Trophoblast cell (in vitro differentiated cells and primary cell): ENCODE data around the gene PDPK1.

ENCODE experiments used
- DNase-seq, 2 donors: peaks; one replicate each; pipeline ENCODE4 v3.0.0-alpha.2; 2016
- H2AFZ ChIP-seq: 2 replicates; pipeline ENCODE4 v1.6.1; 2013; ENCODE audit warnings: low read length, moderate library complexity, mild to moderate bottlenecking; ENCODE audit not compliant: insufficient read depth, poor library complexity
- H2AK5ac ChIP-seq: 2 replicates; pipeline ENCODE4 v1.6.1; 2013; ENCODE audit warnings: mild to moderate bottlenecking, low read length
- H2BK120ac ChIP-seq: 2 replicates; pipeline ENCODE4 v1.6.1; 2013; ENCODE audit warnings: low read length, mild to moderate bottlenecking, moderate library complexity; ENCODE audit not compliant: insufficient read depth, poor library complexity
- H2BK12ac ChIP-seq: 2 replicates; pipeline ENCODE4 v1.6.1; 2013; ENCODE audit warnings: mild to moderate bottlenecking, low read length, moderate library complexity
- H2BK5ac ChIP-seq: 2 replicates; pipeline ENCODE4 v1.6.1; 2013; ENCODE audit warnings: low read length, low read depth, moderate library complexity, mild to moderate bottlenecking; ENCODE audit not compliant: poor library complexity
- H3K14ac ChIP-seq: 2 replicates; pipeline ENCODE4 v1.6.1; 2013; ENCODE audit warnings: mild to moderate bottlenecking, low read length
- H3K18ac ChIP-seq: 2 replicates; pipeline ENCODE4 v1.6.1; 2013; ENCODE audit warnings: mild to moderate bottlenecking, low read length
- H3K23ac ChIP-seq: 2 replicates; pipeline ENCODE4 v1.6.1; 2013; ENCODE audit warnings: low read length
- H3K27ac ChIP-seq: 2 replicates; pipeline ENCODE4 v1.5.1; 2013; ENCODE audit warnings: low read depth, mild to moderate bottlenecking, inconsistent platforms, low read length, moderate library complexity
- H3K27me3 ChIP-seq: 2 replicates; pipeline ENCODE4 v1.6.1; 2013; ENCODE audit warnings: inconsistent platforms, mild to moderate bottlenecking, low read length, moderate library complexity; ENCODE audit not compliant: insufficient read depth
- H3K36me3 ChIP-seq, 2 experiments: 1 replicate in 1 of 2; 2 replicates in 1 of 2; pipeline ENCODE4 v1.6.1; 2013; ENCODE audit warnings: low read length in 2 of 2, mild to moderate bottlenecking in 2 of 2, moderate library complexity in 1 of 2; ENCODE audit not compliant: insufficient read depth in 2 of 2, control insufficient read depth in 1 of 2
- H3K4ac ChIP-seq: 2 replicates; pipeline ENCODE4 v1.6.1; 2013; ENCODE audit warnings: low read depth, mild to moderate bottlenecking, low read length, moderate library complexity
- H3K4me1 ChIP-seq, 2 experiments: 1 replicate in 1 of 2; 2 replicates in 1 of 2; pipeline ENCODE4 v1.6.1; 2013; ENCODE audit warnings: low read length in 2 of 2, mild to moderate bottlenecking in 2 of 2, moderate library complexity in 1 of 2; ENCODE audit not compliant: insufficient read depth in 2 of 2, control insufficient read depth in 1 of 2
- H3K4me2 ChIP-seq: 2 replicates; pipeline ENCODE4 v1.6.1; 2013; ENCODE audit warnings: inconsistent platforms, mild to moderate bottlenecking, low read length, moderate library complexity
- H3K4me3 ChIP-seq: 2 replicates; pipeline ENCODE4 v1.5.1; 2013; ENCODE audit warnings: mild to moderate bottlenecking, low read depth, low read length, inconsistent platforms
- H3K79me1 ChIP-seq: one replicate; pipeline ENCODE4 v1.6.1; 2013; ENCODE audit warnings: low read length
- H3K79me2 ChIP-seq: 2 replicates; pipeline ENCODE4 v1.6.1; 2013; ENCODE audit warnings: low read length, mild to moderate bottlenecking; ENCODE audit not compliant: control insufficient read depth, insufficient read depth, poor library complexity
- H3K9ac ChIP-seq: 2 replicates; pipeline ENCODE4 v1.6.1; 2013; ENCODE audit warnings: mild to moderate bottlenecking, low read length
- H3K9me3 ChIP-seq: 2 replicates; pipeline ENCODE4 v1.6.1; 2013; ENCODE audit warnings: low read depth, mild to moderate bottlenecking, control low read depth, inconsistent platforms, low read length; ENCODE audit not compliant: insufficient read depth
- H4K12ac ChIP-seq: 2 replicates; pipeline ENCODE4 v1.6.1; 2013; ENCODE audit warnings: low read depth, mild to moderate bottlenecking, low read length, moderate library complexity
- H4K8ac ChIP-seq: 2 replicates; pipeline ENCODE4 v1.6.1; 2013; ENCODE audit warnings: low read depth, mild to moderate bottlenecking, low read length, moderate library complexity
- H4K91ac ChIP-seq: one replicate; pipeline ENCODE4 v1.6.1; 2013; ENCODE audit warnings: low read depth, mild to moderate bottlenecking, low read length, moderate library complexity
- WGBS: extraction: QIAGEN DNeasy Blood & Tissue Kit; methylation state at CpG from one replicate; pipeline ENCODE4 v1.1.7; 2013; ENCODE audit warnings: missing lambda C conversion rate; ENCODE audit not compliant: insufficient read length, insufficient coverage; ENCODE audit errors: extremely low coverage; 5-methylcytosine and 5-hydroxymethylcytosine counted together

Gene PDPK1

DNA sequence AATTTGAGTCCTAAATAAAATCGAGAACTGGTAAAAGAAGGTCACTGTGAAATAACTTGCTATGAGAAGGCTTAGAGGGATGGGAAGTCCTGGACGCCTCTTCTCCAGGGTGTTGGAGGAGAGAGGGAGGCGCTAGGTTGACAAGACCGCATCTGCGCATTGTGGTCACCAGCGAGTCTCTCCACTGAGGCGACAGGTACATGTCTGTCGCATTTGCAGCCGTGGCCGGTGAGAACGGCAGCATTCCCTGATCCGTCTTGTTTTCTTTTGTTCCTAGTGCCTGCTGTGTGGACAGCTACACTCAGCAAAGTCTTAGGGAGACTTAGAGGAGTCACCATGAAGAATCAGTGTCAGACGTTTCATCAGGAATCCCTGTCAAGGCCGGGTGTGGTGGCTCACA is 32.1 kb upstream of the PDPK1 start:
- Histone ChIP-seq H4K12ac (no peak overlapping the region), H3K27ac (no peak overlapping the region), H2BK120ac (no peak overlapping the region), H3K36me3 (no peaks in the 10 kb centered on the region), H3K27me3 (no peaks in the 10 kb centered on the region), H2BK5ac (no peak overlapping the region), H3K4me3 (no peak overlapping the region), H3K4me2 (no peak overlapping the region), H3K4ac (no peak overlapping the region), H2BK12ac (no peak overlapping the region), H3K4me1 (peaks cover 0 to 3% of the 10 kb centered on the region in 2 experiments), H3K79me1 (no peaks in the 10 kb centered on the region), H2AK5ac (no peak overlapping the region), H3K79me2 (no peaks in the 10 kb centered on the region), H3K14ac (no peak overlapping the region), H2AFZ (no peak overlapping the region), H3K18ac (no peak overlapping the region), H4K91ac (no peak overlapping the region), H3K23ac (no peak overlapping the region), H4K8ac (no peak overlapping the region), H3K9ac (no peak overlapping the region), H3K9me3 (peaks cover 1% of the 10 kb centered on the region)
- 100% methylated on average over 1 of the region's 14 CpGs for WGBS
- no peak for DNase-seq

- no peaks in the 10 kb centered on the region for H3K79me1 ChIP-seq
- no peak overlapping the region for H3K4me2 ChIP-seq
- no peak overlapping the region for H3K4me3 ChIP-seq
- H2BK5ac ChIP-seq, result no peak overlapping the region
- no peaks in the 10 kb centered on the region for H3K79me2 ChIP-seq
- no peak for DNase-seq
- H3K4ac ChIP-seq, result no peak overlapping the region
- H3K9ac ChIP-seq, result no peak overlapping the region
- no peak overlapping the region for H3K18ac ChIP-seq
- WGBS, result no CpG with 5 or more reads among the region's 14 CpGs
- H3K23ac ChIP-seq, result no peak overlapping the region
- H2BK12ac ChIP-seq, result no peak overlapping the region
- H3K27me3 ChIP-seq, result no peaks in the 10 kb centered on the region
- H4K91ac ChIP-seq, result no peak overlapping the region
- no peak overlapping the region for H2AFZ ChIP-seq
- no peak overlapping the region for H4K8ac ChIP-seq
- H3K9me3 ChIP-seq, result peaks cover 1% of the 10 kb centered on the region
- no peaks in the 10 kb centered on the region for H3K36me3 ChIP-seq
- H3K4me1 ChIP-seq, result peaks cover 0 to 3% of the 10 kb centered on the region in 2 experiments
- H3K27ac ChIP-seq, result no peak overlapping the region
- no peak overlapping the region for H2BK120ac ChIP-seq
- no peak overlapping the region for H2AK5ac ChIP-seq
- no peak overlapping the region for H4K12ac ChIP-seq
- no peak overlapping the region for H3K14ac ChIP-seq
Observed at GRCh38 chr16:2507052-2507659, 30.7 kb upstream of the PDPK1 start.

- Histone ChIP-seq H4K91ac (no peak overlapping the region), H3K4me2 (no peak overlapping the region), H3K14ac (no peak overlapping the region), H3K27ac (no peak overlapping the region), H2BK120ac (no peak overlapping the region), H3K9ac (no peak overlapping the region), H3K9me3 (peaks cover 1% of the 10 kb centered on the region), H2BK12ac (no peak overlapping the region), H3K36me3 (no peaks in the 10 kb centered on the region), H2AFZ (no peak overlapping the region), H3K18ac (no peak overlapping the region), H3K4ac (no peak overlapping the region), H3K4me1 (peaks cover 0 to 2% of the 10 kb centered on the region in 2 experiments), H3K79me2 (no peaks in the 10 kb centered on the region), H2BK5ac (no peak overlapping the region), H2AK5ac (no peak overlapping the region), H4K12ac (no peak overlapping the region), H3K27me3 (no peaks in the 10 kb centered on the region), H4K8ac (no peak overlapping the region), H3K4me3 (no peak overlapping the region), H3K79me1 (no peaks in the 10 kb centered on the region), H3K23ac (no peak overlapping the region)
- WGBS, result no CpG with 5 or more reads among the region's 11 CpGs
- DNase-seq, result no peak
Observed at GRCh38 chr16:2507665-2508064, 30.2 kb upstream of the PDPK1 start.

- no peak overlapping the region for H3K9ac ChIP-seq
- H4K91ac ChIP-seq, result no peak overlapping the region
- H3K4me1 ChIP-seq, result peaks cover 4 to 6% of the 10 kb centered on the region in 2 experiments
- H3K4me3 ChIP-seq, result no peak overlapping the region
- no peak overlapping the region for H4K8ac ChIP-seq
- no peak overlapping the region for H3K4me2 ChIP-seq
- H3K23ac ChIP-seq, result no peak overlapping the region
- no peak for DNase-seq
- no peak overlapping the region for H3K4ac ChIP-seq
- H2AK5ac ChIP-seq, result no peak overlapping the region
- H3K27me3 ChIP-seq, result no peaks in the 10 kb centered on the region
- H3K27ac ChIP-seq, result no peak overlapping the region
- no peaks in the 10 kb centered on the region for H3K36me3 ChIP-seq
- H3K79me1 ChIP-seq, result peaks cover 3% of the 10 kb centered on the region
- H3K9me3 ChIP-seq, result peaks cover 3% of the 10 kb centered on the region
- no peak overlapping the region for H3K14ac ChIP-seq
- H2BK120ac ChIP-seq, result no peak overlapping the region
- peaks cover under 1% of the 10 kb centered on the region for H3K79me2 ChIP-seq
- no CpG with 5 or more reads among the region's 18 CpGs for WGBS
- no peak overlapping the region for H2BK12ac ChIP-seq
- H3K18ac ChIP-seq, result no peak overlapping the region
- H2AFZ ChIP-seq, result no peak overlapping the region
- H4K12ac ChIP-seq, result no peak overlapping the region
- no peak overlapping the region for H2BK5ac ChIP-seq
Observed at GRCh38 chr16:2508722-2509400, 29.0 kb upstream of the PDPK1 start.
